Midbrain (tissue), 1 donor: Measurements from ENCODE around the gene FAM227B.
"Not testable (repeated sequence)": the region's sequence is repeated elsewhere in the genome, so short reads cannot be mapped to it uniquely, and the experiment has no call there.

Source experiments
- DNase-seq: peaks from one replicate; lab custom pipeline; 2025; lab: John Stamatoyannopoulos, UW

Gene FAM227B

DNA sequence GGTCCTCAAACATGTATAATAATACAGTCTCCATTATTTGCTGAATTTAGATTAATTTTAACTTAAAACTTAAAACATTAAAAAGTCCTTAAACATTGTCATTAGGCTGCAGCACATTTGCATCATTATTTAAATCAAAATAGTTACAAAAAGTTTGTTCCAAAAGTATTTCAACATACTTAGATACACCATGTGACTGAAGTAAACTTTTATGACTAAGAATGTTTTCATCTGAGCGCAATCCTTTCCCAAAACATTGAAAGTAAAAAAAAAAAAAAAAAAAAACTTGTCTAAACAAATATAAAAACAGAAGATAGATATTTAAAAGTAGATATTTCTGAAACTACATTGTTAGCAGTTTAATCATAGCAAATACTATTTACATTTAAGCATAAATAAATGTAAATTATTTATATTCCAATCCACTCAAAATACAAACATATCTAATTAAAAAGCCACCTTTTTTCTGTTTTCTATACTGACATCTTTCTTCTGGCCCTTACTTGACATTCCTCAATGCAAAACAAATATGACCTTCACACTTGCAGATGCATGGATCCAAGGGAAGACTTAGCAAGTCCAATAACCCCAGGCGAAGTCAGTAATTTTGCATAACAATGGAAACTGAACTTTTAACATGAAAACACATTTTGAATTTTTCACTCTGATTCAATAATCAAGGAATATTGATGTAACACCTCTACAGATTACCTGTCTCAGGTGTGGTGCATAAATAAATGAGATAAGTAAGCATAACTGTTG lies 10.3 kb downstream of the FAM227B start:
- no peak for DNase-seq

DNA sequence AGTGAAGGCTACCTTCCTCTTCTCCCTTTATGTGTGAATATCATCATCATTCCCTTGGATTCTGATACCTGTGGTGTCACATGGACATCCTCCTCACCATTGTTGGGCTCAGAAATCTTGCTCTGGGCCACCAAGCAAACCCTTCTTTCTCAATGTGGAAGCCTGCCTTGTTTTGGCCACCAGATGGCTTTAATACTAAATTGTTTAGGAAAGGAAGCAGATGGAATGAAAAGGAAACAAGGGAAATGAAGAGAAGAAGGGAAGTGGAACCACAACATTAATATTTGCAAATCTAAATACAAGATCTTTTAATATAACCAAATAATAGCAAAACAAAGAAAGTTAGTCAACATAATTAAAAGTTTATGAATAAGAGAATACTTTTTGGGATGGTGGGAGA lies 14.0 kb downstream of the FAM227B start:
- DNase-seq = no peak

DNA sequence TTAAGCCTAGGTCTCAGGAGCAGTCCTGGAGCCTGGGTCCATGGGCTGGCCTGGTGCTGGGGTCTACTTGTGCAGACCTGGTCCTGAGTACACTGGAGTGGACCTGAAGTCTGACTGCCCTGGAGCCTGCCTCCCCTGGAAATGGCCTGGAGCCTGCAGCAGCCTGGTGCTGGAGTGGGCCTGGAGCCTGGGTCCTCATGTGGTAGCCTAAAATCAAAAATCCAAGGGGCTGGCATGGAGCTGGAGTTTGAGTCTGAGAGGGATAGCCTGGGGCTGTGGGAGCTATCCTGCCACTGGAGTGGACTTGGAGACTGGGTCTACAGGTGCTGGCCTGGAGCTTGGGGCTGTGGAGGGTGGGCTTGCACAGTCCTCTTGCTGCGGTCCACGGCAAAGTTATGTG lies 15.0 kb downstream of the FAM227B start:
- no peak for DNase-seq

DNA sequence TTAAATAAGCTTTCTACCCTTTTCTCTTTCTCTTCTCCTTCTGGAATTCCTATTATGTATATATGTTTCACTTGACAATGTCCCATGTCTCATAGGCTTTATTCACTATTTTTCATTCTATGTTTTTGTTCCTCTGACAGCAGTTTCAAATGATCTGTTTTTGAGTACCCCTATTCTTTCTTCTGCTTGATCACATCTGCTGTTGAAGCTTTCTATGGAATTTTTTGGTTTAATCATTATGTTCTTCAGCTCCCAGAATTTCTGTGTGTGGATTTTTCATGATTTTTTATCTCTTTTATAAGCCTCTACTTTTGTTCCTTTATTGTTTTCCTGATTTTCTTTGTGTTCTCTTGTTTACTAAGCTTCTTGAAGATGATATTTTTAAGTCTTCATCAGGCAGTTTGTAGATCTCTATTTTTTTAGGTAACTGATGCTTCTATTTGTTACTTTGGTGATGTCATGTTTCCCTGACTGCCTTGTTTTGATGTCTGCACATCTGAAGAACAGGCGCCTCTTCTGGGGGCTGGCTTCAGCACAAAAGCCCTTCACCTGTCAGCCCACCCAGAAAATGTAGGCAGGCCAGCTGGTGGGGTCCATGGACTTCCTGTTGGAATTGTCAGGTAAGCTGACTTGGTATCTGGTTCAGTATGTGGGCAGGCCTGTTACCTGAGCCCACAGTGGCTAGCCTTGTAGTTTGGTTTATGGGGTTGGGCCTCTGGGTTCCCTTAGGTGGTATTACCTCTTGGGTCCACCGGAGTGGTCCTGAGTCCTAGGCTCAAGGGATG lies 15.8 kb downstream of the FAM227B start:
- DNase-seq = no peak

DNA sequence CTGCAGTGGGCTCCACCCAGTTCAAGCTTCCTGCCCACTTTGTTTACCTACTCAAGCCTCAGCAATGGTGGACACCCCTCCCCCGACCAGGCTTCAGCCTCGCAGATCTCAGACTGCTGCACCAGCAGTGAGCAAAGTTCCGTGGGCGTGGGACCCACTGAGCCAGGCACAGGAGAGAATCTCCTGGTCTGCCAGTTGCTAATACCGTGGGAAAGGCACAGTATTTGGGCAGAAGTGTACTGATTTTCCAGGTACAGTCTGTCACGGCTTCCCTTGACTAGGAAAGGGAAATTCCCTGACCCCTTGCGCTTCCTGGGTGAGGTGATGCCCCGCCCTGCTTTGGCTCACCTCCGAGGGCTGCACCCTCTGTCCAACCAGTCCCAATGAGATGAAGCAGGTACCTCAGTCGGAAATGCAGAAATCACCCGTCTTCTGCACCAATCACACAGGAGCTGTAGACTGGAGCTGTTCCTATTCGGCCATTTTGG lies 27.7 kb downstream of the FAM227B start:
- DNase-seq = not testable (repeated sequence)

DNA sequence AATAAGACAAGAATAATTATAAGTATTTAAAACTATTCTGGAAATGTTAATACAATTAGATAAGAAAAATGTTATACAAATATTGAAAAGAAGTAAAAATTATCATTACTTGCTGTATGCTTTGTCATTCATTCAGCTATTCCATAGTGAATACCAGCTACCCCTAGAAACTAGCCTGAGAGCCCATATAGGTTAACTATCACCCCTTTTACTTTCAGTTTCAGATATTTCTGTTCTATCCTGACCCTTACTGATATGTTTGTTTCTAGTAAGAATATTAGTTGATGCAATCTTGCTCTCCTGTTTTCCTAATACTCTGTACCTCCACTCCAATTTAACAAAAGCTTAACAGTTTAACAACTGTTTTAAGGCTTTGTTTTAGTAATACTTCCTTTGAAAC lies 31.6 kb downstream of the FAM227B start:
- DNase-seq = no peak

DNA sequence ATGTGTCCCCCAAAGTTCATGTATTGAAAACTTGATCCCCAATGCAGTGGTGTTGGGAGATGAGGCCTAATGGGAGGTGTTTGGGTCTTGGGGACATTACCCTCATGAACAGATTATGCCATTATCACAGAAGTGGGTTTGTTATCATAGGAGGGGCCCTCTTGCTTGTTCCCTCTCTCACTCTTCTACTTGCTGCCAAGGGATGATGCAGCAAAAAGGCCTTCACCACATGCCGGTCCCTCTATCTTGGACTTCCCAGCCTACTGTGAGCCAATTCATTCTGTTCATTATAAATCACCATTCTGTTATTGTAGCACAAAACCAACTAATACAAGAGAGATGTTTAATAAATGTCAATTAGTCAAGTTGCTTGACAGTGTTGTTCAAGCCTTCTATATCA lies 47.2 kb downstream of the FAM227B start:
- no peak for DNase-seq

DNA sequence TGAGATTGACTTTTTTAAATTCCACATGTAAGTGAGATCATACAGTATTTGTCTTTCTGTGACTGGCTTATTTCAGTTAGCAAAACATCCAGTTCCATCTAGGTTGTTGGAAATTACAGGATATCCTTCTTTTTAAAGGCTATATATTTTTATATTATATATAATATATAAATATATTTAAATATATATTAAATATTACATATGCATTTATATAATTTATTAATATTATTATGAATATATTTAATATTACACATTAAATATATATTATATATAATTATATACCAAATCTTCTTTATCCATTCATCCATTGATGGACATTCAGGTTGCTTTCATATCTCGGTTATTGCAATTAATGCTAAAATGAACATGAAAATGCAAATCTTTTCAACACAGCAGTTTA lies 49.9 kb downstream of the FAM227B start:
- DNase-seq = no peak

DNA sequence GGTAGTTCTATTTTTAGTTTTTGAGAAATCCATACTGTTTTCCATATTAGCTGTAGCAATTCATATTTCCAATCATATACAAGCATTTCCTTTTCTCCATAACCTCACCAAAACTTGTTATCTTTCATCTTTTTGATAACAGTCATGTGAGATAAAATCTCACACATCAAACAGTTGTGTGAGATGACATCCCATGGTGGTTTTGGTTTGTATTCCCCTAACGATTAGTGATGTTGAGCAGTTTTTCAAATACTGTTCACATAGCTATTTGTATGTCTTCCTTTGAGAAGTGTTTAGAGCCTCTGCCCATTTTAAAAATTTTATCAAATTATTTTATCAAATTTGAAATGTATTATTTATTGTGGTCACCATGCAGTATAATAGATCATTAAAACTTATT lies 50.4 kb downstream of the FAM227B start:
- no peak for DNase-seq

DNA sequence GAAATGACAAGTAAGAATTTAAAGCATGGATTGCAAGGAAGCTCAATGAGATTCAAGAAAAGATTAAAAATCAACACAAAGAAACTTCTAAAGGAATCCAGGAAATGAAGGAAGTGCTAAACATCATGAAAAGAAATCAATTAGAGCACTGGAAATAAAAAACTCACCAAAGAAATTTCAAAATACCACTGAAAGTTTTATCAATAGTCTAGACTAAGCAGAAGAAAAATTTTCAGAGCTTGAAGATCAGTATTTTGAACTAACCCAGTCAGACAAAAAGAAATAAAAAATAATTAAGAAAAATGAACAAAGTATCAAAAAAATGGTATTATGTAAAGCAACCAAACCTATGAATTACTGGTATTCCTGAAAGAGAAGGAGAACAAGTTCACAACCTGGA lies 60.6 kb downstream of the FAM227B start:
- DNase-seq = no peak

DNA sequence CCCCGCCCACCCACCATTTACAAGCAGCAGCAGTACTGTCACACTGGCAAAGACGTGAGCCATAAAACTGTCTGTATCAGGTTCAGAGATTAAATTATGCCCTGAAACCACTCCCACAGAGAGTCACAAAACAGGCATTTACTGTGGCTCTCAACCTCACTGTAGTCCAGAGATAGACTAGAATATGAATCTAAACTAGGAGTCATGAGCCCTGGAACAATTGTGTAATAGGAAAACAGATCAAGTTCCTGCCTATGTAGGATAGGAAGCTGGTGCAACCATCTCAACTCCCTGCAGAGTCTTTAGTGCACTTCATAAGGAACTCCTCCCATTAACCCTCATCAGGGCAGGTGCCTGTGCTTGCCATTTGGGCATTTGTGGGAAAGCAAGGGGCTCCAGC lies 61.7 kb downstream of the FAM227B start:
- no peak for DNase-seq

DNA sequence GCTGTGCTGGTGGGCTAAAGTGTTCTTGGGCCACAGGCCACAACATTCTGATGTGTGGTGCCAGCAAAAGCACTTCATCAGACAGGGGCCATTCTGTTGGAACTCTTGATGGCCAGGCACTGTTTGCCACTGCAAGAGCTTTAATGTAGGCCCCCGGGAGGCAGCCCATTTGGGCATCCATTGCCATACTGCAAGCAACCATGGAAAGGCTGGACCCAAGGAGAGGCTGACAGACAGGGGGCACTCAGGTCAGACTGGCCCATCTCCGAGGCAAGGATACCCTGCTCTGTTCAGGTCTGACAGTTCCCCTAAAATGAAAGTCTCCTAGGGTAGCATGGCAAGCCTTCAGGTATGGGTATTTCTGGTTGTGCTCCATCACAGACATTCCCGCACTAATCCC lies 64.2 kb downstream of the FAM227B start:
- DNase-seq = no peak

DNA sequence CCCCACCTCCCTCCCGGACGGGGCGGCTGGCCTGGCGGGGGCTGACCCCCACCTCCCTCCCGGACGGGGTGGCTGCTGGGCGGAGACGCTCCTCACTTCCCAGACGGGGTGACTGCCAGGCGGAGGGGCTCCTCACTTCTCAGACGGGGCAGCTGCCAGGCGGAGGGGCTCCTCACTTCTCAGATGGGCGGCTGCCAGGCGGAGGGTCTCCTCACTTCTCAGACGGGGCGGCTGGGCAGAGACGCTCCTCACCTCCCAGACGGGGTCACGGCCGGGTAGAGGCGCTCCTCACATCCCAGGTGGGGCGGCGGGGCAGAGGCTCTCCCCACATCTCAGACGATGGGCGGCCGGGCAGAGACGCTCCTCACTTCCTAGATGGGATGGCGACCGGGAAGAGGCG lies 70.3 kb downstream of the FAM227B start:
- not testable (repeated sequence) for DNase-seq

DNA sequence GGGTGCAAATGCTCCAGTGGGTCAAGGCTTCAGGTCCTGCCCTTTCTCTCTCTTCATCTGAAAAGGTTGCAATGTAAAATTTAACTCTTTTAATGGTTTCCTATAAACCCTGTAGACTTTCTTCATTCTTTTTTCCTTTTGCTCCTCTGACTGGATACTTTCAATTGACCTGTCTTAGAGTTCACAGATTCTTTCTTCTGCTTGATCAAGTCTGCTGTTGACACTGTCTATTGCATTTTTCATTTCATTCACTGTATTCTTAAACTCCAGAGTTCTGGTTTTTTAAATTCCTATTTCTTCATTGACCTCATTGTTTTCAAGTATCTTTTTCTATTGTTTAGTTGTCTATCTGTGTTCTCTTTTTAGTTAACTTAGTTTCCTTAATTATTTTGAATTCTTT lies 82.1 kb downstream of the FAM227B start:
- no peak for DNase-seq

DNA sequence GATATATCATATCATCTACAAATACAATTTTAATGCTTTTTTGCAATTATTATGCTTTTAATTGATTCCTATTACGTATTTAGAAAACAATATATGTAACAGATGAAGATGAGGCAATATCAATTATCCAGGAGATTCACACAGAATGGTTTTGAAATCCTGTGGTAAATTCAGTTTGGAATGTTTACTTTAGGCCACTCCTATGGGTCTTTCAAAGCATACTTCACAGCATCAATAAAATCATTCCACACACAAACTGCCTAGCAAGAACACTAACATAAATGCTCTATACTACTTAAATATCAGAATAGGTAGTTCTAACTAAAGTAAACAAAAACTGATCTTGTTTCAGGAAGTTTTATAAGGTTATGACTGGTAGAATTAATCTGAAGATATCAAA lies 90.5 kb downstream of the FAM227B start:
- DNase-seq = no peak

DNA sequence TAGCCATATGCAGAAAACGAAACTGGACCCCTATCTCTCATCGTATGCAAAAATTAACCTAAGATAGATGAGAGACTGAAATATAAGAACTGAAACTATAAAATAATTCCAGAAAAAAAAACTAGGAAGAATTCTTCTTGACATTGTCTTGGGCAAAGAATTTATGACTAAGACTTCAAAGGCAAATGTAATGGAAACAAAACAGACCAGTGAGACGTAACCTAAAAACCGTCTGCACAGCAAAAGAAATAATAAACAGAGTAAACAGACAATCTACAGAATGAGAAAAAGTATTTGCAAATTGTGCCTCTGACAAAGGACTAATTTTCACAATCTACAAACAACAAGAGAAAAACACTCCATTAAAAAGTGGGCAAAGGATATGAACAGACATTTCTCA lies 92.3 kb downstream of the FAM227B start:
- DNase-seq = no peak

DNA sequence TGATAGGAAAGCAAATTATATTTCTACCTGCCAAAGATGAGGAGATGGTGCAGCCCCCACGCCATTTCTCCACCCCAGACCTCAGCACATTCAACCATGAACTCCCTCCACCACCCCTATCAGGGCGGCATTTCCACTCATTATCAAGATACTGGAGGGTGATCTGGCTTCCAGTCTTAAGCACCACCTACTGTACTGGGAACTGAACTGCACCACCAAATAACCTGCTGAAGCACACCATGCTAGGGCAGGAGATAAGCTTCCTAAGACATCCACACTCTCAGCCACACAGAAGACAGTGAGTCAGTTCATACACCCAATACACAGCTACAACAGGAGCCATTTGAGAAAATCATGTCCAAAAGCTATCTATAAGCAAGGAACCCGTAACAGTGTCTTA lies 98.8 kb downstream of the FAM227B start:
- no peak for DNase-seq

DNA sequence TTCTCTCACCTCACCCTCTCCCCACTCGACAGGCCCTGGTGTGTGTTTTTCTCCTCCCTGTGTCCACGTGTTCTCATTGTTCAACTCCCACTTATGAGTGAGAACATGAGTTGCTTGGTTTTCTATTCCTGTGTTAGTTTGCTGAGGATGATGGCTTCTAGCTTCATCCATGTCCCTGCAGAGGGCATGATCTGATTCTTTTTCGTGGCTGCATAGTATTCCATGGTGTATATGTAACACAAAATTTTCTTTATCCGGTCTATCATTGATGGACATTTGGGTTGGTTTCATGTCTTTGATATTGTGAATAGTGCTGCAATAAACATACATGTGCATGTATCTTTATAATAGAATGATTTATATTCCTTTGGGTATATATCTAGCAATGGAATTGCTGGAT lies 107.9 kb downstream of the FAM227B start:
- not testable (repeated sequence) for DNase-seq

DNA sequence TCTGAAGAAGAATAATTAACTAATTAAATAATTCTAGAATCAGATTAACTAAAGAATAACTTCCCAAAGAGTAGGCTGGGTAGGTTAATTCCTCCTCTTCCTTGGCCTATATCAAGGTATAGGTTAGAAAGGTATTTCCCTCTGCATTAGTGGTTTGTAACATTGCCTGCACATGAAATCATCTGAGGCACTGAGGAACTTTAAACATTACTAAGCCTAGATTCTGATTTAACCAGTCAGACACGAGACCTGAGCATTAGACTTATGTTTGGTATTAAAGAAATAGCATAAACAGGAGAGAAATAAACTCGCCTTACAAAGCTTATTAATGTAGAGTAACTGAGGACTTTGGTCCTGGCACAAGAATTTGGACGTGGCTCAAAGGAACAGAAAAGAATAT lies 113.4 kb downstream of the FAM227B start:
- DNase-seq = no peak

DNA sequence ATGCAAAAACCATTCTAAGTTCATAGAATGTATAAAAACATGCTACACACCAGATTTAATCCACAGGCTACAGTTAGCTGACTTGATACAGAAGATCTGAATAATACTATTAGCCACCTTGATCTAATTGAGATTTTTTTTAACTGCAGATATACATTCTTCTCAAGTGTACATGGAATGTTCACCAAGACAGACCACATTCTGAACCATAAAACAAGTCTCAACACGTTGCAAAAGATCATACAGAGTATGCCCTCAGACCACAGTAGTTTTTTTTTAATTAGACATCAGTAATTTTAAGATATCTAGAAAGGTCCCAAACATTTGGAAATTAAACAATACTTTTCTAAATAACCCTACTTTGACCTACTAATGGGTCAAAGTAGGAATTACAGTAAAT lies 114.3 kb downstream of the FAM227B start:
- DNase-seq = no peak

DNA sequence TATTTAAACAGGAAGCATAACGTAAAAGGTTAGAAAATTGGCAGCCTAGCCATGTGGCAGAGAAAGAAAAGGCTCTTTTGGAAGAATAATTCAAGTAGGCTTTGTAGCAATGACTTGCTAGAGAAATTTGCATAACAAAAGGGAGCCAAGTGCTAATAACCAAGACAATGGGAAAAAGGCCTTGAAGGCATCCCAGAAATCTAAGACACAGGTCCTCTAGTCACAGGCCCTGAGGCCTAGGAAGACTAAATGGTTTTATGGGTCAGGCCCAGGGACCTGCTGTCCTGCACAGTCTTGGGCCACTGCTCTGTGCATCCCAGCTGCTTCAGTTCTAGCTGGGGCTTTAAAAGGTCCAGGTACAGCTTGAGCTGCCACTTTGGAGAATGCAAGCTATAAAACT lies 119.0 kb downstream of the FAM227B start:
- no peak for DNase-seq

DNA sequence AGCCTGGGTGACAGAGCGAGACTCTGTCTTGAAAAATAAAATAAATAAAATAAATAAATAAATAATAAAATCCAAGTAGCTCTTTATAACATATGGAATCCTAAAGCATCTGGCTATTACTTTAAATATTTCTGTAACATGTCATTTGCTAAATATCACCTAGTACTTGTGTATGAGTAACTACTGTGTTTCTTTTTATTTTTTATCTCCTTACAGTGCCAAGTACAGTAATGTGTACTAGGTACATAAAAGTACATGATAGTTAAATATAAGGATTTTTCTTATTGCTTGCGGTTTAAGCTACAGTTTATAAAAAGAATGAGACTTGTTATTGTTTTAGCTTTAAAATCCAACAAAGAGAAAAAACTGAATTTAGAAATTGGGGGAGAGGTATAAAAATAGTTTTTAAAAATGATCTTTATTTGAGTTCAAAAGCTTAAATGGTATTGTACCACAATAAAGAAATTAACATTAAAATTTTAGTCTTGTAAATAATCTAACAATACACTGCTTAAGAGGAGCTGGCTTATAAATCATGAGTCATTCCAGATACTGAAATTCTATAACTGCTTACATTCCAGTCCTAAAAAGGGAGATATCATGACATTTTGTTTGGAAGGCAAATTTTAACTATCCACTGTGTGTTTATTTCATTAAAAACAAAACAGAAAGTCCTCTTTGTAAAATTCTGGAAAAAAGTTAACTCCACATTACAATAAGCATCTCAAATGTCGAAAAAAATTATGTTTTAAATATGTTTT lies 124.4 kb downstream of the FAM227B start:
- no peak for DNase-seq

DNA sequence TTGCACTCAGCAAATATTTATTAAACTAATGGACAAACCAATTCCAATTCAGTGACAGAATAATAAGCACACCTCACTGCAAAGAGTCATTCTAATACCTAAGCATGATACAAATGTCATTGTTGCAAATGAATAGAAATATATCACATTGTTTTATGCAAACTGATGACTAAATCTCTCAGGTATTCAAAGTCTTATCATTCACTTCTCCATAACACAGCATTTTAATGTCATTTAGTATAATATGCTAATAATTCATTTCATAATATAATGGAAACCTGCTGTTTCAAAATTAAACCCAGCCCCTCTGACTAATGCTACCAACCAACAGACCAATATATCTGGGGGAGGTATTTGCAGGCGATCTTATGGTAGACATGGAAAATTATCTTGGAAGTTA lies 125.8 kb downstream of the FAM227B start:
- DNase-seq = no peak
